Measurements from ENCODE around the gene OXA1L. TPM values are rescaled to one million over a fixed set of nuclear protein-coding genes. Genes with fewer than 3 reads are reported as not detected.
A peak's percentile ranks its signal among the peaks of the same experiment; 100 is the strongest.

OXA1L gene
- total and polyA plus RNA-seq, 2 of the 13 experiments (the other 11 are each of a cell fraction or from before 2014, with no cell fraction given): 230 to 589 TPM

- TF ChIP-seq PAF1 (CRISPR knock-in tag; IDR thresholded peaks at IDR 0.05) (peak; percentile 41; the same call in 1 of the 2 replicates), ZNF691 (CRISPR knock-in tag; IDR thresholded peaks at IDR 0.05; ENCODE audit: borderline replicate concordance, low read depth) (peak; percentile 93), ZSCAN30 (CRISPR knock-in tag; IDR thresholded peaks at IDR 0.05) (peak; percentile 89; the same call in 1 of the 2 replicates), SALL2 (CRISPR knock-in tag; IDR thresholded peaks at IDR 0.05) (peak; percentile 73), ZHX1 (CRISPR knock-in tag; IDR thresholded peaks at IDR 0.05; ENCODE audit: low read depth) (peak; percentile 91), SNAPC4 (CRISPR knock-in tag; IDR thresholded peaks at IDR 0.05) (peak; percentile 99), ZFP62 (CRISPR knock-in tag; IDR thresholded peaks at IDR 0.05) (no peak), CSRNP1 (CRISPR knock-in tag; IDR thresholded peaks at IDR 0.05) (peak; percentile 99), ZNF879 (CRISPR knock-in tag; IDR thresholded peaks at IDR 0.05) (no peak), GPBP1L1 (CRISPR knock-in tag; IDR thresholded peaks at IDR 0.05) (no peak), ZKSCAN5 (CRISPR knock-in tag; IDR thresholded peaks at IDR 0.05) (peak; percentile 56; the same call in 1 of the 2 replicates), NR3C1 (CRISPR knock-in tag; IDR thresholded peaks at IDR 0.05) (0 out of 2 replicates have a peak, but pooled peaks have one; percentile 10), ARNT (IDR thresholded peaks at IDR 0.05) (no peak), NCOR1 (IDR thresholded peaks at IDR 0.05; ENCODE audit: borderline replicate concordance, low read length) (peak; percentile 51; the same call in 1 of the 2 replicates), SRSF1 (optimal IDR thresholded peaks at IDR 0.05; ENCODE audit: low read depth, low read length) (peak; percentile 99), PCBP2 (optimal IDR thresholded peaks at IDR 0.05; ENCODE audit: low read depth, low read length, poor library complexity, severe bottlenecking) (no peak)
Measured at GRCh38 chr14:22766457-22767322, at the start of gene OXA1L (continued).

Measured in HepG2 (cell line).